ENCODE results near the gene ICA1L.

ICA1L gene

GRCh38 chr2:202782940-202783558 lies 88.5 kb downstream of the ICA1L start:
- DNase-seq (ENCODE audit: extremely low read depth, insufficient read length): no peak
- H3K36me3 ChIP-seq (ENCODE audit: control insufficient read depth, insufficient read depth, low read length): no peaks in the 10 kb centered on the region; the same call in 1 of the 2 replicates

DNA sequence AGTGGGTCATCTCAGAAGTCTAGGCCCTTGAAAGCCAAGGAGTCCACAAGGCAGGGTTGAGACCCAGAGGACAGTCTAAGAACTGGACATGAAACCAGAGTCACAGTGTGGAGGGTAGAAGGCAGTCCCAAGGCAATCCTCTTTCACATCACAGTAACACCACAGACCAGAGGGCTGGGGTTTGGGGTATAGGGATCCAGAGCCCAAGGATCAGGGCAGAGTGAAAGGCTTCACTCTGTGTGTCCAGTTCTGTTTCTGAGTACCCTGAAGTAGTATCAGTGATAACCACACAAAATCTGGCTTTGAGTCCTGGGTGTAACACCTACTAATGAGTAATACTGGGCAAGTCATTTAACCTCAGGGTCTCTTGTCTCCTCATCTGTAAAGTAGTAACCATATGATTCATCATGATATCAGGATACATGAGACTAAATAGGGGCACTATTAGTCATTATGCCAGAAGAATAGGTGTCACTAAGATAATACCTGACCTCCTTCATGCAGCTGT lies 91.0 kb downstream of the ICA1L start:
- no peaks in the 10 kb centered on the region for H3K27me3 ChIP-seq (replicated peaks; ENCODE audit: control insufficient read depth, insufficient read depth, low read length)
- no peak overlapping the region for H3K4me3 ChIP-seq (replicated peaks; ENCODE audit: low read depth, low read length)
- no peaks in the 10 kb centered on the region; the same call in 1 of the 2 replicates for H3K36me3 ChIP-seq (ENCODE audit: control insufficient read depth, insufficient read depth, low read length)
- peak; percentile 75 for DNase-seq (ENCODE audit: extremely low read depth, insufficient read length)
- no peak for TF ChIP-seq CTCF (IDR thresholded peaks at IDR 0.05; ENCODE audit: insufficient read depth, low read length, poor library complexity, severe bottlenecking)

More at GRCh38 chr2:202782940-202783558, 88.5 kb downstream of the ICA1L start:
- H3K4me3 ChIP-seq (replicated peaks; ENCODE audit: low read depth, low read length): no peak overlapping the region
- H3K27me3 ChIP-seq (replicated peaks; ENCODE audit: control insufficient read depth, insufficient read depth, low read length): no peaks in the 10 kb centered on the region
- no peak for TF ChIP-seq CTCF (IDR thresholded peaks at IDR 0.05; ENCODE audit: insufficient read depth, low read length, poor library complexity, severe bottlenecking)

- no peaks in the 10 kb centered on the region for H3K27me3 ChIP-seq (replicated peaks; ENCODE audit: control insufficient read depth, insufficient read depth, low read length)
- TF ChIP-seq CTCF (IDR thresholded peaks at IDR 0.05; ENCODE audit: insufficient read depth, low read length, poor library complexity, severe bottlenecking): no peak
- no peak overlapping the region for H3K4me3 ChIP-seq (replicated peaks; ENCODE audit: low read depth, low read length)
- no peaks in the 10 kb centered on the region; the same call in 1 of the 2 replicates for H3K36me3 ChIP-seq (ENCODE audit: control insufficient read depth, insufficient read depth, low read length)
- DNase-seq (ENCODE audit: extremely low read depth, insufficient read length): no peak
Measured at GRCh38 chr2:202778217-202778616, 93.3 kb downstream of the ICA1L start.

GRCh38 chr2:202774104-202774503 lies 97.5 kb downstream of the ICA1L start:
- no peak for TF ChIP-seq CTCF (IDR thresholded peaks at IDR 0.05; ENCODE audit: insufficient read depth, low read length, poor library complexity, severe bottlenecking)
- no peak for DNase-seq (ENCODE audit: extremely low read depth, insufficient read length)
- H3K36me3 ChIP-seq (ENCODE audit: control insufficient read depth, insufficient read depth, low read length): no peaks in the 10 kb centered on the region
- H3K27me3 ChIP-seq (replicated peaks; ENCODE audit: control insufficient read depth, insufficient read depth, low read length): no peaks in the 10 kb centered on the region
- H3K4me3 ChIP-seq (replicated peaks; ENCODE audit: low read depth, low read length): no peak overlapping the region

GRCh38 chr2:202773301-202773973 lies 98.1 kb downstream of the ICA1L start:
- no peak for DNase-seq (ENCODE audit: extremely low read depth, insufficient read length)

More at GRCh38 chr2:202773301-202773973, 98.1 kb downstream of the ICA1L start:
- TF ChIP-seq CTCF (IDR thresholded peaks at IDR 0.05; ENCODE audit: insufficient read depth, low read length, poor library complexity, severe bottlenecking): no peak
- Histone ChIP-seq H3K36me3 (ENCODE audit: control insufficient read depth, insufficient read depth, low read length) (no peaks in the 10 kb centered on the region), H3K27me3 (replicated peaks; ENCODE audit: control insufficient read depth, insufficient read depth, low read length) (no peaks in the 10 kb centered on the region), H3K4me3 (replicated peaks; ENCODE audit: low read depth, low read length) (no peak overlapping the region)
